OCI-LY7 (cell line): Measurements from ENCODE around the gene TMEM106C. TPM values are rescaled to one million over a fixed set of nuclear protein-coding genes. Genes with fewer than 3 reads are reported as not detected.

ENCODE experiments used
- BruUV-seq: library from RNA; stranded (reverse); fragments of 400-500 nt; replicated peaks from 2 replicates; lab custom pipeline; 2021; lab: Mats Ljungman, UMichigan
- CTCF ChIA-PET: fragments of 300-600 bp; sonication (Branson Sonifier 250); formaldehyde crosslinking; loops from one replicate; lab custom pipeline; 2022; ENCODE audit warnings: antibody characterized with exemption; ENCODE audit not compliant: unreplicated experiment; lab: Charles Lee
- POLR2A ChIA-PET: fragments of 300-600 bp; sonication (Branson Sonifier 250); formaldehyde crosslinking; loops from one replicate; lab custom pipeline; 2022; ENCODE audit warnings: antibody characterized with exemption; lab: Charles Lee
- DNase-seq: peaks from one replicate; pipeline ENCODE4 v3.0.0-alpha.2; 2015; ENCODE audit warnings: low spot score
- H2AFZ ChIP-seq: fragments of 200-600 bp; sonication (generic), shearing (Covaris generic); 2 replicates; pipeline ENCODE4 v1.6.1; 2014; ENCODE audit warnings: mild to moderate bottlenecking, antibody characterized with exemption, low read length, moderate library complexity
- H3K27ac ChIP-seq: fragments of 200-600 bp; sonication (generic); 2 replicates; pipeline ENCODE4 v1.5.1; 2014; ENCODE audit warnings: mixed run types, low read depth, mild to moderate bottlenecking, moderate library complexity, low read length, inconsistent platforms; ENCODE audit not compliant: poor library complexity, severe bottlenecking
- H3K36me3 ChIP-seq: fragments of 200-600 bp; sonication (generic); 2 replicates; pipeline ENCODE4 v1.6.1; 2014; ENCODE audit warnings: mild to moderate bottlenecking, antibody characterized with exemption, low read length, moderate library complexity, mixed read lengths; ENCODE audit not compliant: insufficient read depth
- H3K4me1 ChIP-seq: fragments of 200-600 bp; sonication (generic); 2 replicates; pipeline ENCODE4 v1.5.1; 2014; ENCODE audit warnings: mild to moderate bottlenecking, low read length; ENCODE audit not compliant: insufficient read depth, poor library complexity, severe bottlenecking
- H3K4me2 ChIP-seq: fragments of 200-600 bp; sonication (generic); 2 replicates; pipeline ENCODE4 v1.6.1; 2014; ENCODE audit warnings: mild to moderate bottlenecking, low read length
- H3K4me3 ChIP-seq: fragments of 200-600 bp; sonication (generic); 2 replicates; pipeline ENCODE4 v1.5.1; 2014; ENCODE audit warnings: mild to moderate bottlenecking, low read depth, low read length; ENCODE audit not compliant: poor library complexity, severe bottlenecking
- H3K79me2 ChIP-seq: fragments of 200-600 bp; sonication (generic); 2 replicates; pipeline ENCODE4 v1.6.1; 2016; ENCODE audit warnings: low read depth, mild to moderate bottlenecking, low read length, moderate library complexity, mixed read lengths; ENCODE audit not compliant: insufficient read depth
- H3K9me2 ChIP-seq: fragments of 200-600 bp; sonication (generic); 2 replicates; pipeline ENCODE4 v1.6.1; 2016; ENCODE audit warnings: mild to moderate bottlenecking, low read length, mixed read lengths; ENCODE audit not compliant: insufficient read depth
- H3K9me3 ChIP-seq: fragments of 200-600 bp; sonication (generic); 2 replicates; pipeline ENCODE4 v1.6.1; 2014; ENCODE audit warnings: mild to moderate bottlenecking, mixed run types, low read length, mixed read lengths
- H4K20me1 ChIP-seq: fragments of 200-600 bp; sonication (generic); 2 replicates; pipeline ENCODE4 v1.6.1; 2014; ENCODE audit warnings: mild to moderate bottlenecking, antibody characterized with exemption, low read length, moderate library complexity, mixed read lengths; ENCODE audit not compliant: insufficient read depth
- CTCF ChIP-seq: fragments of 200-600 bp; sonication (generic); conservative IDR thresholded peaks from 2 replicates; pipeline ENCODE4 v1.5.1; 2014; ENCODE audit warnings: mild to moderate bottlenecking, antibody characterized with exemption, low read length, moderate library complexity, mixed read lengths
- EZH2phosphoT487 ChIP-seq: fragments of 200-600 bp; sonication (generic); IDR thresholded peaks from 2 replicates; pipeline ENCODE4 v1.6.1; 2018; ENCODE audit warnings: low read depth, borderline replicate concordance, mild to moderate bottlenecking, mixed run types, antibody characterized with exemption, low read length, moderate library complexity, mixed read lengths
- intact Hi-C: fragments of 100-400 bp; cut with micrococcal nuclease; formaldehyde crosslinking; loops from one replicate; pipeline ENCODE4 v1.10.0; 2022; ENCODE audit not compliant: unreplicated experiment
- total RNA-seq, 2 experiments: library from RNA; depleted of rRNA in 1 of 2; stranded (reverse); fragments of >200 nt in 1 of 2; shearing (Covaris generic) in 1 of 2; gene quantifications; 2 replicates each; pipeline ENCODE4 v1.2.3, GENCODE V29; 2014 to 2022

The TMEM106C gene
- total RNA-seq, 2 experiments from 2014 or later, result 123 to 182 TPM

DNA sequence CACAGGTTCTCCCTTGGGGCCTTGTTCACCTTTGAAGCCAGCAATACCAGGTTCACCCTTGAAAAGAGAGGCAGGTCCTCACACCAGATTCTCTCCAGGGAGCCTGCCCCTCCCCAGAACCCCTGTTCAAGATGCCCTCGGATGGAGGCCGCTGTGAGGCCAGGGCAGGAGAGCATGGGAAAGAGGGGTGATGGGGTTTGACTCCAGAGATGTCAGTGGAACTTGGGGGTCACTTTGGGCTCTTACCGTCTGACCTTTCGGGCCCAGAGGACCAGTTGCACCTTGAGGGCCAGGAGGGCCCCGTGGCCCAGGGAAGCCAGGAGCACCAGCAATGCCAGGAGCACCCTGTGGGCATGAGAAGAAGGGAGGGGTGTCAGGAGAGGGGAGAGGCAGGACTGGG is 23.4 kb downstream of the TMEM106C start:
- no TSS peak for BruUV-seq
- no peak overlapping the region for H3K27ac ChIP-seq
- ChIA-PET POLR2A (interaction anchor here (0.6 to 0.7 kb wide), 2 partner anchors 33 to 190 kb away, joined by 3 to 4 read pairs; no protein-coding TSS in a partner anchor), CTCF (no interaction called here)
- H3K4me2 ChIP-seq, result no peak overlapping the region
- intact Hi-C loops, result no loop called here
- no peaks in the 10 kb centered on the region for H3K79me2 ChIP-seq
- no peak for DNase-seq
- no peaks in the 10 kb centered on the region for H3K36me3 ChIP-seq
- H3K9me3 ChIP-seq, result no peaks in the 10 kb centered on the region
- H4K20me1 ChIP-seq, result no peaks in the 10 kb centered on the region
- H3K9me2 ChIP-seq, result no peaks in the 10 kb centered on the region
- no peak overlapping the region for H2AFZ ChIP-seq
- TF ChIP-seq CTCF, result no peak
- TF ChIP-seq EZH2phosphoT487, result no peak
- H3K4me1 ChIP-seq, result peaks cover 24% of the 10 kb centered on the region
- no peak overlapping the region for H3K4me3 ChIP-seq

DNA sequence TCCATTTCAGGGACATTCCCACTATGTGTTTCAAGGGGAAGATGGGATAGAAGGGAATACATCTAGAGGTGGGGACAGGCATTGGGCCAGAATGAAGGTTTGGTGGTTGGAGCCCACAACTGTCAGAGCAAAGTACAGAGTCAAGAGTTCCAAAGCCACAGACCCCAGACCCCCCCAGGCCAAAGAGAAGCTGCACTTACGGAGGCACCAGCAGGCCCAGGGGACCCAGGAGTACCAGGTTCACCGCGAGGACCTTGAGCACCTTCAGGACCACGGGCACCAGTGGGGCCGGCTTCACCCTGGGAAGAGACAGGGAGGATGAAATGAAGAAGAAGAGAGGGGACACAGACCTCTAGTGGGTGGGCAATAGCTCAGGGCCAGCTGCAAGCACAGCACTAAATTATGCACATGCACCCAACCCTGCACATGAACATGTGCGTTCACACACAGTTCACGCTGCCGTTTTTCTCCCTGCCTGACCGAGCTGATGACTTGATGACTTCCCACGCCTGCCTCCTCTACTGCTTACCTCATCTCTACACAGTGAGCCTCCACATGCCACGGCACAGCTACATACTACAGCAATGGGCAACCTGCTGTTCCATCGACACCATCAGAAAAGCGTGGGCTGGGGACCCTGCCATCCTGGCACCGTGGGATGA is 24.1 kb downstream of the TMEM106C start:
- TF ChIP-seq CTCF, result no peak
- no peak for TF ChIP-seq EZH2phosphoT487
- ChIA-PET CTCF (no interaction called here), POLR2A (interaction anchor here (0.8 to 1.8 kb wide), 2 partner anchors 27 to 170 kb away, joined by 3 to 5 read pairs; partner anchors contain the start of gene ASB8)
- H3K36me3 ChIP-seq, result no peaks in the 10 kb centered on the region
- H3K4me3 ChIP-seq, result no peak overlapping the region
- intact Hi-C loops, result no loop called here
- no peak overlapping the region for H3K27ac ChIP-seq
- no peak overlapping the region for H3K4me2 ChIP-seq
- H4K20me1 ChIP-seq, result no peaks in the 10 kb centered on the region
- H3K9me2 ChIP-seq, result no peaks in the 10 kb centered on the region
- no peak overlapping the region for H2AFZ ChIP-seq
- no TSS peak for BruUV-seq
- H3K9me3 ChIP-seq, result no peaks in the 10 kb centered on the region
- DNase-seq, result no peak
- no peaks in the 10 kb centered on the region for H3K79me2 ChIP-seq
- H3K4me1 ChIP-seq, result peaks cover 24% of the 10 kb centered on the region
